ENCODE results near the gene LRRC15. TPM values are rescaled to one million over a fixed set of nuclear protein-coding genes. Genes with fewer than 3 reads are reported as not detected.

LRRC15 gene
- total RNA-seq, 1 experiment from 2014 or later: 0.07 TPM

GRCh38 chr3:194326192-194326967 is 43.2 kb downstream of the LRRC15 start:
- POLR2A ChIA-PET: no interaction called here
- CTCF ChIA-PET: interaction anchor here (1.2 kb wide), 1 partner anchor 10 kb away, joined by 7 read pairs; no protein-coding TSS in a partner anchor

DNA sequence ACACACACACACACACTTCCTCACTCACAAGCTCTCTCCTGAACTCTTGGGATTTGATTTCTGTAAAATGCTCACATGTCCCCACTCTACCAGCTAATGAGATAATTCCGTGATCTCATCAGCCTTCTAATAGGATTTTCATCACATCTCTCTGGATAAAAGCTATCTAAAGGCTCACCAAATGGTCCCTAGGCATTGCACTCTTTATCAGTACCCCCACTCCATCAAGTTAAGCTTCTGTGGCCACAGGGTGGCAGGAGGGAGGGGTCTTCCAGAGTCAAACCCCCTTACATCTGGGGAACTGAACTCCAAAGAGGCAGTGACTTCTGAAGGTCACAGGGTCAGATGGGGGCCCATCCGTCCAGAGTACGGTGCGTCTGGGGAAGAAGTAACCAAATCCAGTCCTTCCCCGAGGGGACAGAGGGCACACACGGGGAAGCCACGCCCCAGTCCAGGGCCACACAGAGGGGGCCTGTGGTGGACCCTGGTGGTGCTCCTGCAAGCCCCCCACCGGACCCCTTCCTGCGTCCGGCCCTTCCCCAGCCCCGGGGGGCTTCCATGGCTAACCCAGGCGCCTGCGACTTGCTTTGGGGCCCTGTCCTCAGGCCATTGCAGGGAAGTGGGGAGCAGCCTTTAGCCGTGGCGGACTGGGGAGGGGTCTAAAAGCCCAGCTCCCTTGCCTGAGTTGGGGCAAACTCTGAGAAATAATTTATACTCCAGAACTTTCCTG is 44.0 kb downstream of the LRRC15 start:
- H3K36me3 Mint-ChIP-seq: peaks cover 4% of the 10 kb centered on the region
- no peak for TF ChIP-seq HMGA2 (CRISPR knock-in tag; IDR thresholded peaks at IDR 0.05)
- no peak for TF ChIP-seq IRF1 (CRISPR knock-in tag; IDR thresholded peaks at IDR 0.05)
- no peak for TF ChIP-seq ZNF416 (CRISPR knock-in tag; IDR thresholded peaks at IDR 0.05)
- TF ChIP-seq ESRRA (CRISPR knock-in tag; IDR thresholded peaks at IDR 0.05; ENCODE audit: borderline replicate concordance): no peak
- no peak for TF ChIP-seq GABPB1 (CRISPR knock-in tag; IDR thresholded peaks at IDR 0.05)
- no peak for TF ChIP-seq RELA (CRISPR knock-in tag; IDR thresholded peaks at IDR 0.05; ENCODE audit: borderline replicate concordance)
- no peak for TF ChIP-seq RORB (CRISPR knock-in tag; IDR thresholded peaks at IDR 0.05)
- no peak for TF ChIP-seq ZNF512 (CRISPR knock-in tag; IDR thresholded peaks at IDR 0.05; ENCODE audit: borderline replicate concordance)
- no peak for TF ChIP-seq CREB1 (CRISPR knock-in tag; IDR thresholded peaks at IDR 0.05)
- TF ChIP-seq ELF4 (CRISPR knock-in tag; IDR thresholded peaks at IDR 0.05; ENCODE audit: low read depth): no peak
- DNase-seq (ENCODE audit: low spot score): no peak
- peaks cover 8% of the 10 kb centered on the region for H3K9me3 Mint-ChIP-seq
- ATAC-seq: no peak
- peaks cover 4% of the 10 kb centered on the region for H3K27me3 Mint-ChIP-seq (ENCODE audit: low read depth)
- peaks cover 13% of the 10 kb centered on the region for H3K4me1 Mint-ChIP-seq
- H3K27ac Mint-ChIP-seq: no peak overlapping the region
- H3K4me3 Mint-ChIP-seq: no peak overlapping the region
- POLR2A ChIA-PET: no interaction called here
- CTCF ChIA-PET: interaction anchor here (1.2 kb wide), 1 partner anchor 10 kb away, joined by 7 read pairs; no protein-coding TSS in a partner anchor

More at GRCh38 chr3:194326192-194326967, 43.2 kb downstream of the LRRC15 start:
- ATAC-seq (no peak), DNase-seq (ENCODE audit: low spot score) (no peak)
- Mint-ChIP-seq H3K27me3 (ENCODE audit: low read depth) (peaks cover 5% of the 10 kb centered on the region), H3K27ac (no peak overlapping the region), H3K9me3 (peaks cover 8% of the 10 kb centered on the region; the same call in 1 of the 2 replicates), H3K4me3 (no peak overlapping the region), H3K4me1 (peaks cover 16% of the 10 kb centered on the region), H3K36me3 (no peaks in the 10 kb centered on the region; the same call in 1 of the 2 replicates)
- 0 out of 2 replicates have a peak, but pooled peaks have one; percentile 48 for TF ChIP-seq TCF7 (CRISPR knock-in tag; IDR thresholded peaks at IDR 0.05; ENCODE audit: low read depth)
- peak; percentile 8; the same call in 1 of the 2 replicates for TF ChIP-seq ZNF671 (CRISPR knock-in tag; IDR thresholded peaks at IDR 0.05)
- peak; percentile 42 for TF ChIP-seq NFE2L1 (CRISPR knock-in tag; IDR thresholded peaks at IDR 0.05)
- TF ChIP-seq IRF2 (CRISPR knock-in tag; IDR thresholded peaks at IDR 0.05; ENCODE audit: borderline replicate concordance, low read depth): no peak
- TF ChIP-seq CREB1 (CRISPR knock-in tag; IDR thresholded peaks at IDR 0.05): no peak

GRCh38 chr3:194324823-194325327 is 44.7 kb downstream of the LRRC15 start:
- DNase-seq (ENCODE audit: low spot score) (no peak), ATAC-seq (no peak)
- Mint-ChIP-seq H3K9me3 (peaks cover 15% of the 10 kb centered on the region), H3K36me3 (peaks cover 11% of the 10 kb centered on the region), H3K4me3 (no peak overlapping the region), H3K4me1 (peaks cover 7% of the 10 kb centered on the region), H3K27ac (no peak overlapping the region), H3K27me3 (ENCODE audit: low read depth) (peaks cover 4% of the 10 kb centered on the region)
- no peak for TF ChIP-seq ZNF121 (CRISPR knock-in tag; IDR thresholded peaks at IDR 0.05)
- no peak for TF ChIP-seq MXD4 (CRISPR knock-in tag; IDR thresholded peaks at IDR 0.05; ENCODE audit: borderline replicate concordance)
- TF ChIP-seq USF1 (CRISPR knock-in tag; IDR thresholded peaks at IDR 0.05): no peak
- TF ChIP-seq ATF2 (CRISPR knock-in tag; IDR thresholded peaks at IDR 0.05; ENCODE audit: borderline replicate concordance, low read depth): no peak
- POLR2A ChIA-PET: no interaction called here
- CTCF ChIA-PET: interaction anchor here (1.2 kb wide), 1 partner anchor 9 kb away, joined by 7 read pairs; no protein-coding TSS in a partner anchor

Data from WTC11 (cell line).